HG02885 (cell line): ENCODE results near the gene AIPL1.

Experiments
- ATAC-seq: cut with Tn5 transposase; IDR thresholded peaks from one replicate; pipeline ENCODE4 v1.9.1; 2021; ENCODE audit warnings: mild to moderate bottlenecking; ENCODE audit not compliant: unreplicated experiment, poor library complexity

The AIPL1 gene

DNA sequence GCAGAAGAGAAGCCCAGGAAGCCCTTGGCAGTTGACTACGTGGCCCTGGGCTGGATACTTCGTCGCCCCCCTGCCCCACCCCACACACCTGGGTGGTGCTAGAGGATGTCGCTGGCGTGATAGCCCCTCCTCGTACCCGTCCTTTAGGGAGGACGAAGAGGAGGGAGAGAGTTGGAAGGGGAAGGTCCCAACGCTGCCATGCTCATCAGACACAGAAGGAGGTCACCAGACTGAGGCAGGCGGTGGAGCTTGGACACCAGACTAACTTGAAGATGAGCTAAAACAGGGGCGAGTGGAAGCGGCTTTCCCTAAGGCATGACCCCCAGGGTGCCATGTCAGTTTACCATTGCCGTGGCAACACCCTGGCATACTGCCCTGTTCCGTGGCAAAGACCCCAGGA lies 11.0 kb downstream of the AIPL1 start:
- ATAC-seq, result no peak

DNA sequence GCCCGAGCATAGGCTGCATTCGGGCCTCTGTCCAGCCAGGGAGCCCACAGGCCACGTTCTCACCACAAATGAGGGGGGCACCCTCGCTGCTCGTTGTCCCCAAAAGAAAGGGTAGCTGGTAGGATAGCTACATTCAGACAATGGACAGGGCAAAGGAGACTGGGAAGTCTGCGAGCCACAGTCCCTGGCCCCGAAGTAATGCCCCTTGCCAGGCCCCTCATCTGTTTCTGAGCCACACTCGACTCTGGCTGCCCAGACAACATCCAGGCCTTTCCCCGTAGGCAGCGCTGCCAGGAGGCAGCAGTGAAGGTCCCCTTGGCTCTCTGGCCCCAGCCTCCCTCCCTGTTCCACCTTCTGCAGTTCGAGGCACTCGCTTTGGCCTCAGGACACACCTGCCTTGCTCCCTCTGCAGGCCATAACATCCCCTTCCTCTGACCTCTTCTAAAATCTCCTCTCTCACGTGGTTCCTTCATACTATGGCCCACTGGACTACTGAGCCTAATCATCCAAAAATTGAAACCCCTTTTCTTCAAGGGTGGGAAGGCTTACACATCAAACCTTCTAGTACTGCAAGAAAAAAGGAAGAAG lies 12.2 kb downstream of the AIPL1 start:
- no peak for ATAC-seq

DNA sequence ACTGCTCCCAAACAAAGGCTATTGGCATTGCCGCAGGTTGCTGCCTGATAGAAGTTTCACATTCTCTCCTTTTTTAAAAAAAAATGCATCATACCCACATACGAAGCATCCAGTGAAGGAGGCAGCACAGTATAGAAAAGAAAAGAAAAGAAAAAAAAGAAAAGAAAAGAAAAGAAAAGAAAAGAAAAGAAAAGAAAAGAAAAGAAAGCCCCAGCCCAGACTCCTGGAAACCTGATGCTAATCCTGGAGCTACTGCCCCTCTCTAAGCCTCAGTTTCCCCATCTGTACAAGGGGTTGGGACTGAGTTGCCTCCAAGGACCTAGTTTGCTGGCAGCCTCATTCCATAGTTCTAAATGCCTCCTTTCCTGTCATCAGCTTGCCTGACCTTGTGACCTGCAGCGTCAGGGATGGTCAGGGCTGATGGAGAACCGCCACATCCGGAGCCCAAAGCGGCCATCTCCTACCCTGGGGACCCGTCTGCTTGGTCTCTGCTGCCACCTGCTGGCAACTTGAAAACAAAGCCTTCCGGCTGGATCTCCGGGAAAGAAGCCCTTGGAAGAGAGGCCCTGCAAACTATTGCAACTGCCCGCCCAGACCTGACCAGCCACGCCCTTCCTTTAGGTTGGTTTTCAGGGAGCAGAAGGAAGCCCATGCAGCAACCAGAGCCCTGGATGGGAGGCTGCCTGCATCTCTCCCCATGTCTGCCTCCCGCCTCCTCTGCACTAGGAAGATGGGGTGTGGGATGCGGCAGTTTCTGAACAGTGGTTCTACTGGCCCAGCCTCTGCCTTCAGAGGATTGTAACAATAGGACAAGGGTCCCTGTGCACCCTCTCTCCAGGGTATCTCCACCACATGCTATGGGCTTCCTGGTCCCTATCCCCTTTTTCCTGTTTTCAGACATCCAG lies 13.0 kb downstream of the AIPL1 start:
- no peak for ATAC-seq

DNA sequence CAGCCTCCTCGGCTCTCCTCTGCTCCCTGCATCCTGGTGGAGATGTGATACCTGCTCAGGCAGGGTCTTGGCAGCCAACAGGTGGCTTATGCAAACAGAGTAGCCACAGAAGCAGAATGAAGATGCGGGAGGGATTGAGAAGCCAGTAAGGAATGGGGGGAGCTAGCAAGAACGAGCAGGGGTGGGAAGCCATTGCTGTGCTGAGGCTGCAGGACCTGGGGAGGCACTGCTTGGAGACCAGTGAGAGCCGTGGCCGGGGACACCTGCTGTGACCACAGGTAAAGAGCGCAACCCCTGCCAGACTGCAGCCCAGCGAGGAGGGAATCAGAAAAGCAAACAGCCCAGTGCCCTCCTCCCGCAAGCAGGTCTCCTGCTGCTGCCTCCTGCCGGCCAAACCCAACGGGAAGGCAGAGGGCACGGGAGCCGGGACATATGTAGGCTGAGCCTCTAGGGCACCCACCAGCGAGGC lies 14.7 kb downstream of the AIPL1 start:
- ATAC-seq, result no peak

DNA sequence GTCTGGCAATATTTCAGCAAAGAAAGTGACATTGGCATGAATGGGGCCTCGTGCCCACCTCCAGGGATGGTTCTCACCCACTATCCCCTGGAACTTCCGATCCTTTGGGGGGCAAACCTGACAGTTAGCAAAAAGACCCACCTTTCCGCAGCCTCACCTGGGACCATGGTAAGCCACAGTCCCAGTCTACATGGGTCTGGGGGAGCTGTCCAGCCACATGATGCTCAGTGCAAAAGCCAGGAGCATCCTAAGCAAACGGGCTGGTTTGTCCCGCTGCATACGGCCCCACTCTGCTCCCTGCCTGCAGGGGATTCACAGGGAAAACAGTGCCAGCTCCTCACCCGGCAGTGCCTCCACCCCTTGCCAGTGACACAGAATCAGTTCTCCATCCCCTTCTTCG lies 19.3 kb downstream of the AIPL1 start:
- ATAC-seq, result no peak

DNA sequence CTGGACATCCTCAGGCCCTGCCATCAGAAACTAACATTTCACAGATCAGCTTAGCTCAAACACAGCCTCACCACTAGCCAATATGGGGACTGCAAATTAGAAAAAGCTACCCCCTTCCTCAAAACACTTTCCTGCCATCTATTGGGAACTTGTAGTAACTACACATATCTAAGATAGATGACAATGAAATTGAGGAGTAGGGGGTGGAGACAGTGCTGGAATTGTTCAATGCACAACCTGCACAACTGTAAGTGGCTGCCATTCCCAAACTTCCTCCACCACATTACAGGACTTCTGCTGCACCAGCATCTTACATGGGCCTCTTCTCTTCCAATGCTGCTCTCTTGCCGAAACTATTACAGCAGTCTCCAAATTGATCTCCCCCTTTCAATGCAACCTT lies 21.9 kb downstream of the AIPL1 start:
- no peak for ATAC-seq

DNA sequence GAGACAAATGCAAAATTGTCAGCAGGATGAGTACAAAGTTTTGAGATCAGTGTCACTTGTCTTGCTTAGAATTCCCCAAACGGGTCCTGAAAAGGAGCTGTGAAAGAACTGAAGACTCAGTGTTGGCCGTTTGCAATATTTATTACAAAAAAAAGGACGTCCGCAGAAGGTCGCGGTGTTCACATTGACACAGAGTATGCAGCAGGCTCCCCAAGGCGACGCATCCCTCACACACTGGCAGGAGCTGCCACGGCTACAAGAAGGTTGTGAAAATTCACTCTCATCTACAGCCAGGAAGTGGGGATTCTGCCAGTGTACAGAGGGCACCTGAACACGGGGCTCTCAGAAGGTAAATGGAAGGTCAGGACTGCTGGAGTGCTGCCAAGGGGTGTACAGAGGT lies 26.2 kb downstream of the AIPL1 start:
- no peak for ATAC-seq

DNA sequence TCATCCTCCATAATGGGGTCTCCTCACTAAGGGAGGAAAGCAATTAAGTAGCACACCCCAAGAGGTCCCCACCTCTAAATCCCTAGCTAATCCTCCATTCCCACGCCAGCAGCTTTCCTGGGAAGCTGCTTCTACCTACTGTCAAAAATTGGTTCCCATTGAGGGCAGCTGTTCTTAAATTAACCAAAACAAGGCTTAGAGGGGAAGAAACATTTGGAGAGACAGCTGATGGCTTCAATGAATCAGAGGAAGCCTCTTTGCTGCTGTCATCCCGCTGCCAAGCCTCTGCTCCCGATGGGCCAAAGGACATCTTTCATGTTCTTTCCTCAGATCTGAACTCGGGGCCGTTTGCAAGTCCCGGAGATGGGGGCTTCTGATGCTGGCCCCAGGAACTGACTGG lies 26.6 kb downstream of the AIPL1 start:
- no peak for ATAC-seq

DNA sequence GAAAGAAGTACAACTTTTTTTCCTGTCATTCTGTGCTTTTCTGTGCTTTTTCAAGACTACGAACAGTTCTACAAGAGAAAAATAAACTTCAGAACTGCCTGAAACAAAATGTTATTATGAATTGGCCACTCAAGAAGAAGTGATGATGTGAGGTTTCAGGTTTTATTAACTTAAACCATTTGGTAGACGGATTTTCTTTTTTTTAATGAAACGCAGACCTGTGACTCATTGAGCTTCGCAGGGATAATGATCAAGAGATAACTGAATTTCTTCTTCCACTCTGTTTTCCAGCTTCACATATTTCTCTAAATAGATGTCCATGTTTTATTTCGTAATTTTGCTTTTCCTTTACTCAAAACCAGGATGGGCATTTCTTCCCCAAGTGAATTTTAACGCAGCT lies 32.7 kb downstream of the AIPL1 start:
- ATAC-seq, result no peak

DNA sequence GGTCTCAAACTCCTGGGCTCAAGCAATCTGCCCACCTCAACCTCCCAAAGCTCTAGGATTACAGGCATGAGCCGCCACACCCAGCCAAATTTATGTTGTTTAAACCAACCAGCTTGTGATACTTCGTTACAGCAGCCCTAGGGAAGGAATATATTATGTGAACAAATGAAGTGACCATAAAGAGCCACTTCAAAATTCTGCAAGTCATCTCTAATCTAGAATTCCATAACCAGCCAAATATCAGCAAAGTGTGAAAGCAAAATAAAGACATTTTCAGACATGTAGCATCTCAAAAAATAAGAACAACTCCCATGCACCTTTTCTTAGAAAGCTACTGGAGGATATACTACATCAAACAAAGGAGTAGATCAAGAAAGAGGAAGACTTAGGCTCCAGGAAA lies 36.0 kb downstream of the AIPL1 start:
- no peak for ATAC-seq

DNA sequence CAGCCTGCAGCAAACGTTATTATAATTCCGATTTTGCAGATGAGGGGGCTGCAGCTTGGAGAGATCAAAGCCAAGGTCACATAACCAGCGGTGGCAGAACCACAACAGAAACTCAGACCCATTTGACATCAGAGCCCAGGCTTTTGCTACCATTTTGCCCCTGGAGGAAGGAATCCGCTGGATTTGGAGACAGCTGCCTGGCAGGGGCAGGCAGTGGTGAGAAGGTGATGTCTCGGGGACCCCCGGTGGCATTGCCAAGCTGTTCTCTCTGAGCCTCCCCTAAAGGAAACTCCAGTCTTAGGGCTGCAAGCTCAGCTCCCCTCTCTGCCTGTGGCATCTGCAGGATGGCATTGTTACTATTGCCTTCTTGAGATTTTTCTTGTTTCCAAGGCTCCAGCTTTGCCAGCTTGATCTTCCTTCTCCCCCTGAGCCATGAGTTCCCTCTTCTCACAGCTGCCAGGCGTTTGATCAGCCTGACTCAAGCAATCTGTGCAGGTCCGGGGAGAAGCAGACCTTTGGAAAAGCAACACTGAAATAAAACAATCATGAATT lies 40.8 kb downstream of the AIPL1 start:
- ATAC-seq, result no peak

DNA sequence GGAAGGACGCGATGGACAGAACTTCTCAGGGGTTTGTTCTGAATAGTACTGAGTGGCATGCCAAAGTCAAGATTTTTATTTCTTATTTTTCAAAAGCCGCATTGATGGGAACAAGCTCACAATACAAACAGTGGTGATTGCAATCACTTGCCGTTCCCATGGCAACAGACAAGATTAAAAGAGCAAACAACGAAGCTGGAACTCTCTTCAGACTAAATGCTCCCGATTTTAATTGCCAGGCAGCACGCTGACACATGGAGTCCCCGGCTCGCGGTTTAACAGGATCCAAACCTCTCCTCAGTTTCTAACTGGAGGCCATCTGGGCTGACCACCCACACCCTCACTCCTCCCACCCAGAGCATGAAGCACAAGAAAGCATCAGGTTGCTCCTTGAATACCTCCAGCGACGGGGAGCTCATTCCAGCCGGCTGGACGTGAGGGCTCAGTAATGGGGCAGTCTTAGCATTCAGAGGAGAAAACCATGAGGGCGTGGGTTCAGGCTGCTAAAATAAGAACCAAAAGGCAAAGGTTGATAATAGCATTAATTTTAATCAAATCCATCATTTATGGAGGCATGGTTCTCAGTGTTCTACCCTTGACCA lies 41.5 kb downstream of the AIPL1 start:
- ATAC-seq, result no peak

DNA sequence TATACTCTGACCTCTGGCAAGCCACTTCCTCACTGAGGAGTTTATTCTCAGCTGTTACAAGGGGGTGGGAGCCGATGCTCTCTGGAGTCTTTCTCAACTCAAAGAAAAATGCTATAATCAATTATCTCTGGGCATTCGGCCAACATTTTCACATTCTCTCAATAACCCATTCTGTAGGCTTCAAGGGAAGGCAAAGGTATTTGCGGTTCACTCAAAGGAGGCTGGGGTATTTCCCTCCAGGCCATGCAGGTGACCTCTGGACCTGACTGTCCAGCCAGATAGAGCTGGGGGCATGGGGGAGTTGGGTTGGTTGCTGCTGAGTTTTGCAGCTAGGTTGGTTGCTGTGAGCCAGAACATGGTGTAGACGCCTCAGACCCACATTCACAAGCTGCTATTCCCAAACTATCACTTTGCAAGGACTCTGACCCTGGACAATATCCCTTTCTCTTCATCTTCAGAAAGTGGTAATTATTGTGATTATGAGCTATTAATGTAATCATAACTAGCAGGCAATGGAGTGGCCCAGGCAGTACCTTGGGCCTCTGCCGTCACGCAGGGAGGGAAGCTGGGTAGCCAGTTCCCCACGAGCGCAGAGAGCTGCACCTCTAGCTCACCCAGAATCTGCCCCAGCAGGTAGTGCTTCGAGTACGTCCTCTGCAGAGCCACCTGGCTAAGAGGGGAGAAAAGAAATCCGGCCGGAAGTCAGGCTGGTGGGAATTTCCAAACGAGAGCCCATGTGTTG lies 42.1 kb downstream of the AIPL1 start:
- ATAC-seq, result no peak

DNA sequence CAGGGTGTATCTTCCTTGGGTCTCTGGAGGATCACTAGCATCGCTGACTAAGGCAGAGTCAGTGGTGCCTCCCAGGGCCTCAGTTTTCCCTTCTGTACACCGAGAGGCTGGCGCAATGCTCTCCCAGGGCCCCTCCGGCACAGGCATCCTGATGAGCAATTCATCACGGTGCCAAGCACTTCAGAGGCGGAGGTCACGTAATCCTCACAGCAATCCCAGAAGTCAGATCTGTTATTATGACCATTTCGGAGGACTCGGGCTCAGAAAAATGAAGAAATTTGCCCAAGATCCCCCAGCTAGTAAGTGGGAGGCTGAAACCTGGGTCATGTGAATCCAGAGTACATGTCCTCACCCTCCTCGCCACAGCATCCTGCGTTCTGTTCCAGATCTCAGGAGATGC lies 46.5 kb downstream of the AIPL1 start:
- ATAC-seq, result no peak

DNA sequence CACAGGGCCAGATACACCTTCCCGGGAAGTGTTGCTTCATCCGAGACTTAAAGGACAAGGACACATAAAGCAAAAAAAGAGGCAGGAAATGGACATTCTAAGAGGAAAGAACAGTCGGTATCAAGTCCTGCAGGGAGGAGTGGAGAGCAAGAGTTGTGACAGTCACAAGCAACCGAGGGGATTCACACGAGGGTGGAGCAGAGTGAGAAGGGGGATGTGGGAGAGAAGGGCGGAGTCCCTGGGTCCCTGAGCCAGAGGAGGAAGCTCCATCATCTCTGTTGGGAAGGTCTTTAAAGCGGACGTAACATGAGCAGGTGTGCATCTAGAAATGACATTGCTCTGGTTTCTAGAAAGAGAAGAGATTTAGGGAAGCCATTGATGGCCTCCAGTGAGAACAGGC lies 47.1 kb downstream of the AIPL1 start:
- ATAC-seq, result no peak

DNA sequence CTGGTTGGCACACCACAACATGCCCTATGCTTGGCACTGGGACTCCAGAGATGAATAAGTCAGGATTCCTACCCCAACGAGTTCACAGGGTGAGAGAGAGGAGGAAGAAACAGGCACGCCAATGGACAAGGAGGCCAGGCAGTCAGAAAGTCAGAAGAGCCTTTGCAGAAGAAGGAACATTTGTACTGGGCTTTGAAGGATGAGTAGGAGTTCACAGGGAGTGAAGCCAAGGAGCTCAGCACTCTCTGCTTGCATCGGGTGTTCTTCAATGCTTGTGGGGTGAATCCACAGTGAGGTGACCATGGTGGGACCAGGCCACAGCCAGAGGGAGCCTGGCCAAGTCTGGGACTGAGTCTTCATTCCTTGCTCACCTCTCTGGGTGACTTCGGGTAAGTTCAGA lies 47.5 kb downstream of the AIPL1 start:
- no peak for ATAC-seq

DNA sequence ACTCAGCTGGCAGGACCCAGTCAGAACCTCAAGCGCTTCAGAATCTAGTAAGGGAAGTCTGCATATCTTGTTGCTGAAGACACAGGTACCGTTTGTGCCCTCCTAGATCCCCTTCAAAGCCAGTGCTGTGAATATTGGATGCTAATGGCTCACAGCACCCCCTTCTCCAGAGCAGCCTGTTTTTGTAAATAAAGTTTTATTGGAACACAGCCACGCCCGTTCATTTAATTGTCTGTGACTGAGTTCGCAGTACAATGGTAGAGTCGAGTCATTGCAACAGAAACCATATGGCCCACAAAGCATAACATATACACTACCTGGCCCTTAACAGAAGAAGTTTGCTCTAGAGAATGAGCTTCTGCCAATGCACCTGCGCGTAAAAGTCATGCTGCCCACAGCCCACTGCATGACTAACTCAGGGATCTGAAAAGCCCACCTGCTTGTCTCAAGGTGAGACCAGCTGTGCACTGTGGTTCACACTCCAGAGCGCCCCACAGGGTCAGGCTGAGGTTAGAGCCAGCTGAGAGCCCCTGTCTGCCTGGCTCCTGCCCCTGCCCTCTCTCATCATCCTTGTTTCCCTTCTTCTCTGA lies 48.8 kb downstream of the AIPL1 start:
- no peak for ATAC-seq

DNA sequence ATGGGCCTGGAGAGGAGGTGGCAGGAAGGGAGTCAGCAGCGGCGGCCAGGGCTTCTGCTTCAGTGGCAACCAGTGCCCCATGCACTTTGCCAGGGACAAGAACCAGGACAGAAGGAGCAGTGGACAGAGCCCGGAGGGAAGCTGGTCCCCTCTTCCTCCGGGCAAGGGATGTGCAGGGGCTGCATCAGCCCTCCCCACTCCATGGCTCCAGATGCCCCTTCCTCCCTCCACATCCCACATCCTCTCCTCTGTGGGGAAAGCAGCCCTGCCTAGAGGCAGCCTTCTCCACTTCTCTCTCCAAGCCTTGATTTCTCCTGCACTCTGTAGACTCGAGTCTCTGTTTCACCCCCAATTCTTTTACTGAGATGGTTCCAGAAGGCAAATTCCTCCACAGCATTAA lies 50.4 kb downstream of the AIPL1 start:
- no peak for ATAC-seq

DNA sequence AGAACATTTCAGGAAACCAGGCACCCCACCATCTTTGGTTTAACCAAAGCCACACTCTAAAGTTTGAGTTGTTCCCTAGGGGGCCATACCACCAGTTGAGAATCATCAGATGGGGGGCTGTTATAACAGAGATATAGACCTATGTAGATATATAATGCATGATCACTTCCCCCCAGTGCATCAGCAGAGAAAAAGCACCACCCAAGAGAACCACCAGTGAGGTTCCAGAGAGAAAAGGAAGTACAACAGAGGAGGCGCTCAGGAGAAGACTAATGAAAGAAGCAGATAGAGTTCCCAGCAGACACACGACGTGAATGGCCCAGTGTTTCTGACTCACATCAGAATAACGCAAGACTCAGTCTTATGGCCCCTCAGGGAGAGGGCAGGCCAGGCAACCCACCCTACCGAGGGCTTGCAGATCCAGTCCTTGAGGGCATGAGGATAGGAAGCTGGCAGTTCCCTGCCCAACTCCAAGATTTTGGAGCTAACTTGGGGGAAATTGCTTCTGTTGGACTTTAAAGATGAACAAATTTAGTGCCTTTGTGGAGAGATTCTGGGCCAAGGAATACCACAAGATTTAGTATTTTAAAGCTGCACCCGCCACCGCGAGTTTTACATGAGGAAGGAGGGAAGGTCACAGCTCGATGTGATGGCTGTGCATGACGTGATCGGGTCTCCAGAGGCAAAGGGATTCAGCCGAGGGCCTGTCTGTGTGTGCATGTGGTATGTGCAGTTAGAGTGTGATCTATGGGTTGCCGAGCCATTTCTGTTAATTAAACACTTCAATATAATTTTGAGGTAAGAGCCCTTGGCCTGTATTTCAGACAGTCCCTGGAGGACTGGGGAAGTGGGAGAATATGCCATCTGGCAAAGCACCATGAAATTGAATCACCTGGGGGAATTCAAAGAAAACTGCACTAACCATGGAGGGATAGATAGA lies 53.1 kb downstream of the AIPL1 start:
- no peak for ATAC-seq
